Stimulated activated CD4-positive, alpha-beta T cell treated with anti-CD3 and anti-CD28 coated beads, Interleukin-4, amount 100 ng/mL, for 1 hour (primary cell): ENCODE measurements around the gene DCAF17.
"Not testable (repeated sequence)": the region's sequence is repeated elsewhere in the genome, so short reads cannot be mapped to it uniquely, and the experiment has no call there.

ENCODE experiments used
- DNase-seq: peaks from one replicate; pipeline ENCODE4 v3.0.0-alpha.2; 2020

DCAF17 gene

GRCh38 chr2:171460537-171460936, 26.5 kb downstream of the DCAF17 start:
- no peak for DNase-seq

DNA sequence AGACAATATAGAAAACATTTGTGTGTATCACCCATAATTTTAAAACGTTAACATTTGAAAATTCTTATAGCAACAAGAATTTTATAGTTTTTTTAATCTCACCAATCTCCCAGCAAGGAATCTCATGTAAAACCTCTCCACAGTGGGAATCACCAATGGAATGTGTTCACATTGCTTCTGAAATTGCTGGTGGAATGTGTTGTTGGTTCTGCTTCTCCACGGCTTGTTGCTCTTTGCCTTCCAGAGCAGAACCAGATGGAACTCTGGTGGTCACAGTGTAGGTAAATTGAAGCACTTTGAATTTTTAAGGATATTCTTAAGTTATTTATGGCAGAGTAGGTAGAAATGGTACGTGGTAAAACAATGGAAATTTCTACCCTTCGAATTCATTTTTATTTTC, 35.1 kb downstream of the DCAF17 start:
- DNase-seq = no peak

DNA sequence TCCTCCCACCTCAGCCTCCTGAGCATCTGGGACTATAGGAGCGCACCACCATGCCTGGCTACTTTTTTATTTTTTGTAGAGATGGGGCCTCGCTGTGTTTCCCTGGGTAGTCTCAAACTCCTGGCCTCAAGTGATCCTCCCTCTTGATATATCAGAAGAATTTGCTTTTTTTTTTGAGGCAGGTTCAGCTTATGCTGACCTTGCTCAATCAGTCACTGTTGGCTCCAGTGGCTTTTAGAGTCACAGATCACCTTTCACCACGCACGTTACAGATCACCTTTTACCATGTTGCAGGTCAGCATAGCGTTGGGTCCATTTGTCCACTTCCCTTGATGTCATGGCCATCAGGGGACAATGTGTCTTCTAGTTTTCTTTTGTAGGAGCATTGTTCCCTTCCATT, 36.1 kb downstream of the DCAF17 start:
- DNase-seq = no peak

DNA sequence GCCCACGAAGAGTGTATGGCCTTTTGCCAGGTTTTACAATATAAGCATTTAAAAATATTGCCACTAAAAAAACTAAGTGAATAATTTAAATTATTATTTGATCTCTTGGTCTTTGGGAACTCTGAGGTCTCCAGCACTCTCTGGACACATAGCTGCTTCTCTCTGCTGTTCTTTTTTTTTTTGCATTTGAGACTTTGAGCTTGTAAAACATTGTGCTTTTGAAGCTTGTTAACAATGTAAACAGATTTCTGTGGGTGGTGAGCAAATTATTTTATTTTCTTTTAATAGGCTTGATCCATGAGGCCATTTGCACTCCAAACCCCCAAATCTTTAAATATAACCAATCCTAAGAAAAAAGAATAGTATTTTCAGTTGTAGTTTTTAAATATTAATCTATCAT, 42.0 kb downstream of the DCAF17 start:
- no peak for DNase-seq

- DNase-seq = no peak
Observed at GRCh38 chr2:171478345-171478744, 44.3 kb downstream of the DCAF17 start.

DNA sequence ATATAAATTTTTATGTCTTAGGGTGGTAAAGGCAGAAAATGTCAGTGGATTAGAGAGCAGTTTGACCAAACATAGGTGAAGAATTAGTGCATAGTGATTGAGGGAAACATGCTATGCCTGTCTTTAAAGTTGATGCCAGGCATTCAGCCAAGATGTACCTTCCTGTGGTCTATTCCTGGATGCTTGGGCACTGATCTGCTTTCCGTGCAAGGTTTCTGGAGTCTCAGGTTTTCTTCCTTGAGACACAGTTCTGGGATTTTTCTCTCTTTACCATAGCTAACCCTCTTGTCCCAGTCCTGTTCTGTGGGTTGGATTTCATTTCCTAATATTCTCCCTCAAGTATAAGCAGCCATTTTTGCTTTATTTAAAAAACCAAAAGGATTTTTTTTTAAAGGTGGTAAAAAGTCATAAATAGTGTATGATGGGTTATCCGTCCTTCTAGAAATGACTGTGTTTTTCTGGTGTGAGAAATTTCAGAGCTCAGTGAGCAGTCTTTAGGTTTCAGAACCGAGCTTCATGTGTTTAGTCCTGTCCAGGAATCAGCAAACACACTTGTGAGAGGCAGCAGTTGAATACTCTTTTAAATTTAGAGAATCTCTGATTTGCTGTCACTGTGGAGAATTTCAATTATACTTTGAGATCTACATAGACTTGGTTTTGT, 45.3 kb downstream of the DCAF17 start:
- no peak for DNase-seq

GRCh38 chr2:171480908-171481307, 46.9 kb downstream of the DCAF17 start:
- DNase-seq = no peak

GRCh38 chr2:171482308-171482707, 48.3 kb downstream of the DCAF17 start:
- no peak for DNase-seq

DNA sequence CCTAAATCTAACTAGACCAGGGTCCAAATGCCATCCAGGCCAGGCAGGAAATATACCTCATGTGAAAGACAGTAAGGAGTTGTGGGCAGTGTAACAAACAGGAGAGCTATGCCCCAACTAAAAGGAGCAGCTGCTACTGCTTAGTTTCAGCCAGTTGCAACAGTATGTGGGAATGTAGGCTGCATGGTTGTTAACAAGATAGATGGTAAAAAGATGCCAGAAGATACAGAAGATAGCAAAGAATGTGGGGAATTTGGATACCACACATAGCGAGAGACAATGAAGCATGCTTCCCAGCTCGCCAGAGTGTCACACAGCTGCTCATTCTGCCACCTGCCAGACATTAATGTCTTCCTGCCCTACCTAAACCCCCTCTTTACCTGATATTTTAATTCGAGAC, 48.9 kb downstream of the DCAF17 start:
- no peak for DNase-seq

DNA sequence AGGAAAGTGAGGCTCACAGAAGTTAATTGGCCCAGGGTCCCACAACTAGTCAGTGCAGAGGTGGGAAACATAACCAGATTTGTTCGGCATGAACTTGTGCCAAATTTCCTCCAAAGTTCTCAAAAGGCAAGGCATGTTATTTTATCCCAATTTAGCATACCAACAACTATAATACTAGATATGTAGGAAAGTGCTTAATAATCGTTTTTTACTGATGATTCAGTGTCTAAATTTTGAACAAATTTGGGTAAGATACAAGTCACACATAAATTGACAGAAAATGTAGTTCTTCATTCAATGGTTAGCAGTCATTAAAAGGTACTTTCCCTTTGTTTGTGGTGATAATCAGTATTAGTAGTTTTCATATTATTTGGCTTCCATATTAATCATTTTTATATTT, 49.8 kb downstream of the DCAF17 start:
- no peak for DNase-seq

- DNase-seq = no peak
Observed at GRCh38 chr2:171485116-171485515, 51.1 kb downstream of the DCAF17 start.

GRCh38 chr2:171487201-171487600, 53.2 kb downstream of the DCAF17 start:
- no peak for DNase-seq

DNA sequence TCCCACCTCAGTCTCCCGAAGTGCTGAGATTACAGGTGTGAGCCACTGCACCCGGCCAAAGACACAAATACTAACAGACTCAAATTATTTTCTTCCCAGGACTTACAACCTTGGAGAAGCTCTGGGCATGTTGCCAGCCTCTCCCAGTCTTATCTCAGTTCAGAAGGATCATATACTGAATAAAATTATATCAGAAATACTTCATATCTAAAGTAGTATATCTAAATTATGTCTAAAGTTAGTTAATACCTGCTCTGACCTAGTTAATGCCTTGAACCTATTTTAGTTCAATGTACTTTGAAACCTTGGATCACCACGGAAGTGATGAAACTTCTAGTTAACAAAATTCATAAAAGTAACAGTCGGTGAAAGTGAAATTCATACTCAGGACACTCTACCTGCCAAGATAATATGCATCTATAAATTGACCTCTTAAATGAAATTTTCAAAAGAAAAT, 53.8 kb downstream of the DCAF17 start:
- DNase-seq = no peak

- no peak for DNase-seq
Observed at GRCh38 chr2:171490577-171490976, 56.6 kb downstream of the DCAF17 start.

GRCh38 chr2:171491292-171491691, 57.3 kb downstream of the DCAF17 start:
- no peak for DNase-seq

DNA sequence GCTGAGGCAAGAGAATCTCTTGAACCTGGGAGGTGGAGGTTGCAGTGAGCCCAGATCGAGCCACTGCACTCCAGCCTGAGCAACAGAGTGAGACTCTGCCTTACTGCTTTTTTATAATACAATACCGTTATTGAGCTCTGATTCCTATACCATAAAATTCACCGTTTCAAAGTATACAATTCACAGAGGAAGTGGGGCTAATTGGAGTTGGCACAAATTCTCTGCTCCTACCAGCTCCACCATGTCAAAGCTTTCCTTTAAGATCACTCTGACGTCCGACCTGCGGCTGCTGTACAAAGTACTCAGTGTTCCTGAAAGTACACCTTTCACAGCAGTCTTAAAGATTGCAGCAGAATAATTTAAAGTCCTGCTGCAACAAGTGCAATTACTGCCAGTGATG, 58.6 kb downstream of the DCAF17 start:
- DNase-seq = no peak

- DNase-seq = not testable (repeated sequence)
Observed at GRCh38 chr2:171497664-171498063, 63.6 kb downstream of the DCAF17 start.

GRCh38 chr2:171505374-171505773, 71.3 kb downstream of the DCAF17 start:
- DNase-seq = no peak

DNA sequence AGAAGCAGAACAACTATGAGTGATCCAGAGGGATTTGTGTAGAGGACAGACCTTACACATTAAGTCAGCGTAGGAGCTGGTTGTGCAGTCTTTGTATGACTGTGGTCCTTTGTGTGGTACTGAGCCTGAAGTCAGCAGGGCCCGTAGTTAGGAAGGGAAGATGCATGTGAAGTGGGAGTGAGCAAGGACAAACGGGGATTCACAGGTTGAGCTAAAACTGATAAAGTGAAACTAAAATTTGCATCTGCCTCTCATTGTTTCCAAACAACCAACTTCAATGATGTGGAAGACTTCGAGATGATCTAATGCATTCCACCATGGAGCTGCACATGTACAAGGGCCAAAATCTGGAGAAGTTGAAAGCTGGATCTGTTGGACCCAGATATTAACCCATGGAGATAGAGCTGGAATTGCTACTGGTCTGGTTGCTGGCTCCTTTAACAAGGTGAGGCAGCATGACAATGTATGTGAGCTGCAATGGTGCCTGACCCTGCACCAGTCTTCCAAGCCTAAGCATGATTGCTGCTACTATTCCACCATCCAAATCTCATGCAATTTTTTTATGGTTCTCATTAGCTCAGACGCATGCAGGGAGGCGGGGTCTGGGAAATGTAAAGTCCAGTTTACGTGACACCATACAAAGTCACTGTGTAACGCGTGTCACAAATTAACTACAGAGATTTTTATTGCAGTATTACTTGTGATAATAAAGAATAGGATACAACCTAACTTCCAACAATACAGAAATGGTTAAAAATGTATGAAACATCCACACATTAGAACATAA, 76.1 kb downstream of the DCAF17 start:
- no peak for DNase-seq

- no peak for DNase-seq
Observed at GRCh38 chr2:171512014-171512413, 78.0 kb downstream of the DCAF17 start.

DNA sequence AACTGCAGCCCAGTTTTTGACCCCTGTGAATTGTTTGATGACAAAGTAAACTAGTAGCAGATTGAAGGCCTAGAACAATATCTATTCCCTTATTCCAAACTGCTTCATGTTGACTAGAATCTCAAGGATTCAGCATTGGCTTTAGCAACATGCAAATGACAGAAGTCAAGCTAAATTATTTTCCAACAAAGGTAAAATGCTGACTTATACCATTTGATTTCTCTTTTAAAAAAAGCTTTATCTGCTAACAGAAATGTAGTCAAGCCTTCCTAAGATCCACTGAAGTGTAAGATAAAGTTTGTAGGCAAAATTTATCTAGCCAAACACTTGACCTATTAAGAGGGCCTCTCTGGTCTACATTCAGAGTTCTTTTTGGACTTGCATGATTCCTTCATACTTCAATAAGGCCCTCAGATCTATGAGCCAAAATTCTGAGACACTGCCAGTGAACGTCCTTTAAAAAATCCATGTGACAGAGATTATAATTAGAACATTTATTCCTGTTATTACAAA, 78.7 kb downstream of the DCAF17 start:
- DNase-seq = no peak

DNA sequence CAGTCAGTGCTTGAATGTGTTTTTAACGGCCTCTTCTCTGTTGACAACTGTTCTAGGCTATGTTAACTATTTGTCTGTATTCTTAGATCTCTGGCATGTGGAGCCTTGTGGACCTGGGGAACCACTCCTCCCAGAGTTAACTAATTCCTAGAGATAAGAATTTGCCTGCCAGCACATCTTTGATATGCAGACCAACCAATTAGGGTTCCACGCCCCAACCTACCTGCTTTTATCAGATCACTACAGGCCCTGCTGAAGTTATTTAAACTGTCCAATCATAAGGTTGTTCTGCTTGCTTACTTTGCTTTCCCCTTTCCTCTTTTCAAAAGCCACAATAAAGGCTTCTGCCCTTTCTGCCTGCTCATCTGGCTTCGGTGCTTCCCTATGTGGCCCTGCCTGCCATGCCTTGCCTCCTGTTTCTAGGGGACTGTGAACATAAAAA, 79.7 kb downstream of the DCAF17 start:
- no peak for DNase-seq

- no peak for DNase-seq
Observed at GRCh38 chr2:171514908-171515582, 81.0 kb downstream of the DCAF17 start.
